Measurements from ENCODE around the gene ST6GAL2.

- TF ChIP-seq CTCF (IDR thresholded peaks at IDR 0.05; ENCODE audit: insufficient read depth, low read length) (no peak), POLR2AphosphoS5 (IDR thresholded peaks at IDR 0.05; ENCODE audit: low read depth) (no peak), GABPA (IDR thresholded peaks at IDR 0.05; ENCODE audit: low read depth) (no peak), SPI1 (IDR thresholded peaks at IDR 0.05; ENCODE audit: borderline replicate concordance, low read depth) (no peak), REST (IDR thresholded peaks at IDR 0.05; ENCODE audit: insufficient replicate concordance, low read depth) (no peak)
Measured at GRCh38 chr2:106789185-106789584, 96.8 kb downstream of the ST6GAL2 start.
